CD4-positive, CD25-positive, alpha-beta regulatory T cell (primary cell): ENCODE results near the gene SLC38A1. TPM values are rescaled to one million over a fixed set of nuclear protein-coding genes. Genes with fewer than 3 reads are reported as not detected.

Experiments
- ATAC-seq, 2 donors: fragments of 150-1000 bp; cut with Tn5 transposase; one replicate each; pipeline ENCODE4 v1.10.0; 2021; ENCODE audit warnings: low read depth in 2 of 2, moderate number of reproducible peaks in 2 of 2, moderate library complexity in 1 of 2
- DNase-seq, 3 donors: peaks; one replicate each; pipeline versions ENCODE4 v3.0.0 to v3.0.0-alpha.2; 2012 to 2022; ENCODE audit warnings: mixed read lengths in 1 of 3
- H3K27ac ChIP-seq: one replicate; pipeline ENCODE4 v1.7.0; 2013; ENCODE audit warnings: mild to moderate bottlenecking, low read length; ENCODE audit not compliant: insufficient read depth, poor library complexity, severe bottlenecking
- H3K27me3 ChIP-seq: one replicate; pipeline ENCODE4 v1.7.0; 2013; ENCODE audit warnings: low read length; ENCODE audit not compliant: control insufficient read depth, insufficient read depth
- H3K36me3 ChIP-seq: one replicate; pipeline ENCODE4 v1.7.0; 2013; ENCODE audit warnings: mild to moderate bottlenecking, low read length, moderate library complexity; ENCODE audit not compliant: control insufficient read depth, insufficient read depth
- H3K4me1 ChIP-seq: 2 replicates; pipeline ENCODE4 v1.7.0; 2013; ENCODE audit warnings: mild to moderate bottlenecking, low read length; ENCODE audit not compliant: insufficient read depth, control insufficient read depth, poor library complexity, severe bottlenecking
- H3K4me3 ChIP-seq: one replicate; pipeline ENCODE4 v1.7.0; 2013; ENCODE audit warnings: low read depth, mild to moderate bottlenecking, low read length, moderate library complexity
- H3K9me3 ChIP-seq, 2 experiments: 1 replicate in 1 of 2; 2 replicates in 1 of 2; pipeline ENCODE4 v1.7.0; 2013; ENCODE audit warnings: low read length in 2 of 2, mild to moderate bottlenecking in 1 of 2, moderate library complexity in 1 of 2; ENCODE audit not compliant: control insufficient read depth in 2 of 2
- H3K27ac Mint-ChIP-seq, 3 donors: one replicate each; pipeline ENCODE4 v1.8.0; 2020 to 2022; ENCODE audit warnings: mild to moderate bottlenecking in 3 of 3, mixed read lengths in 3 of 3, moderate library complexity in 2 of 3
- H3K27me3 Mint-ChIP-seq: one replicate; pipeline ENCODE4 v1.8.0; 2022; ENCODE audit warnings: mild to moderate bottlenecking, mixed read lengths
- H3K36me3 Mint-ChIP-seq: one replicate; pipeline ENCODE4 v1.8.0; 2020; ENCODE audit warnings: mixed read lengths
- H3K4me1 Mint-ChIP-seq, 4 donors: one replicate each; pipeline ENCODE4 v1.8.0; 2020 to 2022; ENCODE audit warnings: mixed read lengths in 4 of 4, mild to moderate bottlenecking in 1 of 4
- H3K4me3 Mint-ChIP-seq, 4 donors: one replicate each; pipeline ENCODE4 v1.8.0; 2020 to 2022; ENCODE audit warnings: mild to moderate bottlenecking in 4 of 4, mixed read lengths in 4 of 4, moderate library complexity in 3 of 4
- H3K9me3 Mint-ChIP-seq, 7 donors: one replicate each; pipeline ENCODE4 v1.8.0; 2020 to 2022; ENCODE audit warnings: mixed read lengths in 7 of 7, mild to moderate bottlenecking in 3 of 7, moderate library complexity in 2 of 7
- polyA plus RNA-seq, 4 donors: library from polyadenylated mRNA; unstranded; fragments of 300-500 nt; fragmentation: Illumina TruSeq; gene quantifications; one replicate each; pipeline ENCODE4 v1.2.3, GENCODE V29; 2021
- total RNA-seq: library from RNA; stranded (reverse); gene quantifications from one replicate; pipeline ENCODE4 v1.2.3, GENCODE V29; 2022

Gene SLC38A1
- total and polyA plus RNA-seq, 5 donors from 2014 or later, result 257 to 342 (median 276) TPM

DNA sequence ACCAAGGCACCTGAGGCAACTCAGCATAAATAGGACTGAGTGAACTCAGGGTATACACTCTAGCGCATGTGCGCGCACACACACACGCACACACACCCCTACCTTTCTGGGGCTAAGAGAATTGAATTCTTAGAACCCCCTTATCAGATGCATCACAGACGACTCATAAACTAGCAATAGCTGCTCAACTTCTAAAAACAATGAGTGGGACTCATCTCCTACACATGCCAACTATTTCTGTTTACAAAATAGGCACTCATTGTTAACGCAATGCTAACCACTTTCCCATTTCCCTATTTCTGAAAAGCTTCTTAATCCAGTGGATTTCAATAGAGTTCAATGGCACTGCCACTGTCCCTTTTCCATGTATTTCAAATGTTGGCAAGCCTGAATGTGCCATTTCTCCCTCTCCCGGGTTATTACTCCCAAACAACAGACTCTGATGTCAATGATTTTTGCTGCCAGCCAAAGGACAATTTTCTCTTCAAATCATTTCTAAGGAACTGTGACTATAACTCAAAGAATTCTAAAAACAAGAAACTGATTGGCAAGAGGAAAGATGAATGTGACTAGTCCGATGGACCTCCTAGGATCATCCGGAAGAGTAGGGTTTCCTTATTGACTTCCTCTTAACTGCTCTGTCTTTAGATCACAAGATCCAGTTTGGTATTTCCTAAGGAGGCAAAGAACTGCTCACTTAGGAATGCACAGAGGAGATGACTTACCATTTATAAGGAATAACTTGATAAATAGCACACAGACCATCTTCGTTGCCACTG, 48.8 kb downstream of the SLC38A1 start:
- peaks cover 71 to 96% (median 91%) of the 10 kb centered on the region in 4 donors for H3K4me1 Mint-ChIP-seq

DNA sequence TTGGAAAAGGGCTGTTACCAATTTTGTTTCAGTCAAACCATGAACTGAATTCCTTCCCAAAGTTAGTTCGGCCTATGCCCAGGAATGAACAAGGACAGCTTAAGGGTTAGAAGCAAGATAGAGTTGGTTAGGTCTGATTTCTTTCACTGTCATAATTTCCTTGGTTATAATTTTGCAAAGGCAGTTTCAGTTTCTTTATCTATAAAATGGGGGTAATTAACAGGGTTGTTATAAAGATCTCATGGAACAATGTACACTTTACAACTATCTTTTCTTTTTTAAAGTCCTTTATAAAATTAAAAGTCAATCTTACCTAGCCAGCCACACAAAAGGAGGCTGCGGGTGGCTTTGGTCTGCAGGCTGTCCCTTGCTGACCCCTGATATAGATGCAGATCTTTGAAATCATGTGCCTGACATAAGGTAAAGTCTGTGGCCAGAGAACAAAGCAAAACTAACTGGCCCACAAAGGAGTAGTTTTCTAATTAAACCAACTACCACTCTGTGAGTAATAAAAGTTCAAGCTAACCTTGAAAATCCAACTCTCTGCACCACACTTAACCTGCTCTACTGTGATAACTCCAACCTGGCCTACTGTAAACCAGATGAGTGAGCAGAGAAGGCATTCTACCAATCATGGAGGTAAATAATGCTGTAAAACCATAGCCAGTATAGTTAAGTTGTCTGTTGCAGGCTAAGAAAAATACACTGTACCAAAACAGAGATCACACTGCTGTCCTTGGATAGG, 49.5 kb downstream of the SLC38A1 start:
- H3K27ac Mint-ChIP-seq, result peak overlapping the region; percentile 98 to 99 (median 99)
- peaks cover 72 to 95% (median 91%) of the 10 kb centered on the region in 4 donors for H3K4me1 Mint-ChIP-seq
- no peaks in the 10 kb centered on the region for H3K27me3 ChIP-seq
- H3K4me3 ChIP-seq, result peak overlapping the region; percentile 80
- H3K4me3 Mint-ChIP-seq, result peak overlapping the region; percentile 83 to 90 (median 90)
- peak in 2 of 3 donors; percentile 41 for DNase-seq
- ATAC-seq, result no peak
- H3K27me3 Mint-ChIP-seq, result no peaks in the 10 kb centered on the region
- H3K9me3 ChIP-seq, result no peaks in the 10 kb centered on the region
- H3K27ac ChIP-seq, result peak overlapping the region; percentile 95
- H3K9me3 Mint-ChIP-seq, result no peaks in the 10 kb centered on the region
- peaks cover 96% of the 10 kb centered on the region for H3K4me1 ChIP-seq
- H3K36me3 ChIP-seq, result peaks cover 11% of the 10 kb centered on the region
- H3K36me3 Mint-ChIP-seq, result peaks cover 51% of the 10 kb centered on the region

More for the DNA sequence above, 48.8 kb downstream of the SLC38A1 start:
- Histone ChIP-seq H3K27ac (peak overlapping the region; percentile 95), H3K4me1 (peaks cover 89% of the 10 kb centered on the region), H3K36me3 (peaks cover 18% of the 10 kb centered on the region), H3K9me3 (no peaks in the 10 kb centered on the region), H3K4me3 (peak overlapping the region; percentile 80), H3K27me3 (no peaks in the 10 kb centered on the region)
- Mint-ChIP-seq H3K9me3 (peaks cover 0 to 2% (median 0%) of the 10 kb centered on the region in 7 donors), H3K4me3 (peak overlapping the region; percentile 83 to 90 (median 90)), H3K27ac (peak overlapping the region; percentile 98 to 99 (median 99)), H3K36me3 (peaks cover 58% of the 10 kb centered on the region), H3K27me3 (no peaks in the 10 kb centered on the region)
- DNase-seq (peak; percentile 73 to 96 (median 81)), ATAC-seq (peak; percentile 75 to 76)

DNA sequence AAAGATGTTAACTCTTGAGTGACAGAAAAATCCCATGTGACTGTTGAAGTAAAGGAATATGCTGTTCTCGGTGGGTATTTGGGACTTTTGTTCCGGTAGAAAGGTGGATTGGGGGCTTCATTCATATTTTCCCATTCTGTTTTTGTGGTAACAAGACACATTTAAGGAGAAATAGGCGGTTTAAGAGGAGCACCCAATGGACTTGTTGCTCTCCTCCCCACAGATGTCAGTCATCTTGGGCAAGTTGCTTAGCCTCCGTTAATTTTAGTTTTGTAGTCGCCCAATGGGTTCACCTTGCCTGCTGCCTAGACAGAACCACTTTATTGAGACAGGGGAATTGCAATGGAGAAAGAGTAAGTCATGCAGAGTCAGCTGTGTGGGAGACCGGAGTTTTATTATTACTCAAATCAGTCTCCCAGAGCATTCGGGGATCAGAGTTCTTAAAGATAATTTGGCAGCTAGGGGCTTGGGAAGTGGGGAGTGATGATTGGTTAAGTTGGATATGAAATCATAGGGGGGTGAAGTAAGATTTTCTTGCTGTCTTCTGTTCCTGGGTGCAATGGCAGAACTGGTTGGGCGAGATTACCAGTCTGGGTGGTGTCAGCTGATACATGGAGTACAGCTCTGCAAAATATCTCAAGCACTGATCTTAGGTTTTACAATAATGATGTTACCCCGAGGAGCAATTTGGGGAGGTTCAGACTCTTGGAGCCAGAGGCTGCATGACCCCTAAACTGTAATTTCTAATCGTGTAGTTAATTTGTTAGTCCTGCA, 50.3 kb downstream of the SLC38A1 start:
- peaks cover 98% of the 10 kb centered on the region for H3K4me1 ChIP-seq
- peaks cover 72 to 96% (median 92%) of the 10 kb centered on the region in 4 donors for H3K4me1 Mint-ChIP-seq
- ATAC-seq, result no peak
- H3K36me3 Mint-ChIP-seq, result peaks cover 48% of the 10 kb centered on the region
- no peaks in the 10 kb centered on the region for H3K27me3 ChIP-seq
- H3K9me3 ChIP-seq, result no peaks in the 10 kb centered on the region
- H3K4me3 ChIP-seq, result peak overlapping the region; percentile 80
- H3K4me3 Mint-ChIP-seq, result peak overlapping the region; percentile 83 to 90 (median 90)
- H3K27ac ChIP-seq, result peak overlapping the region; percentile 95
- DNase-seq, result peak in 2 of 3 donors; percentile 20 to 49
- no peaks in the 10 kb centered on the region for H3K27me3 Mint-ChIP-seq
- peak overlapping the region; percentile 98 to 99 (median 99) for H3K27ac Mint-ChIP-seq
- no peaks in the 10 kb centered on the region for H3K9me3 Mint-ChIP-seq
- H3K36me3 ChIP-seq, result peaks cover 4% of the 10 kb centered on the region

DNA sequence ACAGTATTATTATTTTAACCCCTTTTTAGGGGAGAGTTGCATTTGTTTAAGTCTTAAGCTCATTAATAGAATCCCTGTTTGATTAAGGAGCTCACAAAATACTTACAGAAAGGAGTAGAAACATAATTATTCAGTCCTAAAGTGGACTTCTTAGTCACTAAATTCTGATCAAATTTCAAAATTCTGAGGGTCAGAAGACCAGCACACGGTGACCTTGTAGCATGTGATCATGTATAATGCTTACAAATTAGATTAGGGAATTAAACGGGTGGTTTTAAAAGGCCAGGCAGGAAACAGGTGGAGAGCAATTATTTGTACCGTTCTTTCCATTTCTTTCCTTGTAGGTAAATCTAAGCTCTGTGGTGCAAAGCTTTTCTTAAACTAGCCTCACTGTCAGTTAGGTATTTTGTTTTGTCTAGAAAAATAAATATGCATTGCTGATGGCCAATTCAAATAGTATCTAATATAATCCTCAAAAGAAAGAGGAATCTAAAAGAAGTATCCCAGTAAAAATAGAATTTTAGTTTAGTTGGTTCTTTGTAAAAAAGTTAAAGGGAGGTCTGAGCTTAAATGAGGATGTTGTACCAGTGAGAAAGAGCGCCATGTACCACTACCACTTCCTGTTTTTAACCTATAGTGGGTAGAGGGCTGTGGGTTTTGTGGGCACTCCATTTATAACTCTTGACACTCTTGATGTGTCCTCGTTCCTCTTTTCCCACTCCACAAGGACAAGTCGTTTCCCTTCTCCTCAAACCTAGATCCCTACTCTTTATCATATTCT, 51.1 kb downstream of the SLC38A1 start:
- peak; percentile 61 to 92 (median 82) for DNase-seq
- Mint-ChIP-seq H3K27me3 (no peaks in the 10 kb centered on the region), H3K9me3 (no peaks in the 10 kb centered on the region), H3K4me3 (peak overlapping the region; percentile 83 to 90 (median 90)), H3K27ac (peak overlapping the region; percentile 98 to 99 (median 99)), H3K36me3 (peaks cover 48% of the 10 kb centered on the region), H3K4me1 (peaks cover 69 to 96% (median 92%) of the 10 kb centered on the region in 4 donors)
- Histone ChIP-seq H3K4me1 (peaks cover 98% of the 10 kb centered on the region), H3K27me3 (no peaks in the 10 kb centered on the region), H3K27ac (peak overlapping the region; percentile 95), H3K9me3 (no peaks in the 10 kb centered on the region), H3K4me3 (peak overlapping the region; percentile 80), H3K36me3 (peaks cover 10% of the 10 kb centered on the region)
- peak; percentile 39 to 42 for ATAC-seq

DNA sequence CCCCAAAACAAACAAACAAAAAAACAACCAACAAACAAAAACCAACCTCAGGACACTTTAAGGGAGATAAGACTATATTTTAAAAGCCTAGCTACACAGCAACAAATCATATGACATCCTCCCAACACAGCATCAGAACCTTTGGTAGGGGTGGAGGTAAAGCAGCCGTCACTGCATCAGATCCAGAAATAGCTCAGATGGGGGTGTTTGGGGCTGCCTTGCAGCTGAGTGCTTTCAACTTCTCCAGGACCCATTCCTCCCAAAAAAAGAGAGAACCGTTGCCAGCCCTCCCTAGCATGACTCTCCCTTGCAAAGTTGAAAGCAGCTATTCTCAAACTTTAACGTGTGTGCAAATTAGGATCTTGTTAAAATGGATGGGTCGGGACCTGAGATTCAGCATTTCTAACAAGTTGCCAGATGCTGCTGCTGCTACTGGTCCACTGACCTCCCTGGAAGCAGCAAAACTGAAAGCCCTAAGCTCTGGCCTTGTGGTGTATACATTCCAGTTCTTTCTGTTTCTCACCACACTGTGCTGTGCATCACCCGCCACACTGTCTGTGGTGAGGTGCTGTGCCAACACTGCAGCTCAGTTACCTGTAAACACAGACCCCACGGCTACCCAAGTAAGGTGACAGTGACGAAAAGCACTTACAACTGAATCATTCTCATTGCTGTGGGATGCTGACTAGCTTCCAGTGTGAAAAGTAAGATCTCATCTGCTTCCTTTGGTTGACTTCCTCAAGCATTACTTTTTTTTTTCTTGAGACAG, 54.0 kb downstream of the SLC38A1 start:
- ATAC-seq (peak; percentile 76 to 77), DNase-seq (peak; percentile 72 to 89 (median 85))
- Histone ChIP-seq H3K36me3 (peaks cover 19% of the 10 kb centered on the region), H3K4me1 (peaks cover 98% of the 10 kb centered on the region), H3K27ac (peak overlapping the region; percentile 95), H3K27me3 (no peaks in the 10 kb centered on the region), H3K9me3 (no peaks in the 10 kb centered on the region), H3K4me3 (peak overlapping the region; percentile 66)
- H3K27ac Mint-ChIP-seq, result peak overlapping the region; percentile 98 to 100 (median 99)
- no peaks in the 10 kb centered on the region for H3K9me3 Mint-ChIP-seq
- H3K4me3 Mint-ChIP-seq, result peak overlapping the region; percentile 74 to 87 (median 79)
- H3K36me3 Mint-ChIP-seq, result peaks cover 41% of the 10 kb centered on the region
- H3K27me3 Mint-ChIP-seq, result no peaks in the 10 kb centered on the region
- H3K4me1 Mint-ChIP-seq, result peaks cover 62 to 96% (median 91%) of the 10 kb centered on the region in 4 donors

DNA sequence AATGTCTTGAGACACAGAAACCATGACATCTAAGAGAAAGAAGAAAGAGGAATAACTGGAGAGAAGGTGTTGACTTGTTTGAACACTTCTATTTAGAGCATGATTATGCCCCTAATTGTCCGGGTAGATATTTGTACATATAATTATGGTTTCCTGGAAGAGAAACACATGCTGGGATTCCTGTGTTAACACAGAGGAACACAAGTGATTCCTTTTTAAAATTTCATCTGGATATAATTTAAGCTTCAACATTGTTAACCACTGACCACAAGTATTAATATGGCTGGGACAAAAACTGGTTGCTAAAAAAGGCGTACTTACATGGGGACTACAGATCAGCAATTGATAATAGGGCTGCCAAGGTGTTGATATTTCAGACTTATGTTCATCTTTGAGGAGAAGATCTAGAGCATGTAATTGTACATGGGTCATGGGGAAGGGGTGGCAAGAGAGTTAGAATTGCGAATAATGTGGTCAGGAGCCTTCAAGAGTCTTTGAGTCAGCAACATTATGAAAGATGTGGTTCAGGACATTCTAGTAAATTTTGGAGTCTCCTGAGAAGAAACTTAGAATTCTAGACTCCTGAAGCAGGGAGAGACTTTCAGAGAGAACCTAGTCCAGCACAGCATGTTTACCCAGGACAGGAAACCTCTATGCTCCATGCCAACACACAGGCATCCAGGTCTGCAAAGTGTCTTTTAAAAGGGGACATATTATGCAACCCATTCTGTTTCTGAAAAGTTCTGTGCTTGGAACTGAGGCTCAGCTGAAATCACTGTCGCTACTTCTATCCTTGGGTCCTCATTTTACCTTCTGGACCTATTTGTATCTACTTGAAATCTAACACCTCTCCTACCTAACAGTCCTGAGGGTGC, 56.5 kb downstream of the SLC38A1 start:
- Histone ChIP-seq H3K27me3 (no peaks in the 10 kb centered on the region), H3K4me1 (peaks cover 95% of the 10 kb centered on the region), H3K36me3 (peaks cover 28% of the 10 kb centered on the region), H3K4me3 (peak overlapping the region; percentile 61), H3K27ac (peak overlapping the region; percentile 95), H3K9me3 (no peaks in the 10 kb centered on the region)
- Mint-ChIP-seq H3K4me1 (peaks cover 54 to 96% (median 91%) of the 10 kb centered on the region in 4 donors), H3K9me3 (no peaks in the 10 kb centered on the region), H3K36me3 (peaks cover 33% of the 10 kb centered on the region), H3K27me3 (no peaks in the 10 kb centered on the region), H3K4me3 (peak overlapping the region; percentile 6 to 57 (median 42)), H3K27ac (peak overlapping the region; percentile 96 to 99 (median 98))
- ATAC-seq, result no peak
- DNase-seq, result no peak
